ENCODE results near the gene UBA52. TPM values are rescaled to one million over a fixed set of nuclear protein-coding genes. Genes with fewer than 3 reads are reported as not detected.

The UBA52 gene
- total RNA-seq, 4 donors from 2014 or later, result 405 to 1,087 (median 865) TPM

- DNase-seq (ENCODE audit: low spot score in 2 of 2), result no peak
- Histone ChIP-seq H3K27ac (no peak overlapping the region), H3K27me3 (no peaks in the 10 kb centered on the region), H3K4me3 (no peak overlapping the region), H3K4me1 (peaks cover 30% of the 10 kb centered on the region), H3K9me3 (no peaks in the 10 kb centered on the region), H3K36me3 (peaks cover 8% of the 10 kb centered on the region)
- 39% methylated on average over 2 of the region's 2 CpGs for WGBS
- TF ChIP-seq EP300 (IDR thresholded peaks at IDR 0.05), result no peak
- no peak for TF ChIP-seq POLR2AphosphoS5 (IDR thresholded peaks at IDR 0.05)
- no peak for TF ChIP-seq CTCF (IDR thresholded peaks at IDR 0.05)
- no peak for TF ChIP-seq POLR2A (IDR thresholded peaks at IDR 0.05)
Measured at GRCh38 chr19:18586306-18586705, 14.6 kb downstream of the UBA52 start.

- peaks cover 11% of the 10 kb centered on the region for H3K36me3 ChIP-seq
- peak overlapping the region; percentile 80 for H3K27ac ChIP-seq
- peaks cover 35% of the 10 kb centered on the region for H3K4me1 ChIP-seq
- H3K9me3 ChIP-seq, result no peaks in the 10 kb centered on the region
- no peaks in the 10 kb centered on the region for H3K27me3 ChIP-seq
- WGBS, result 91% methylated on average over 12 of the region's 12 CpGs
- no peak for DNase-seq (ENCODE audit: low spot score in 2 of 2)
- H3K4me3 ChIP-seq, result no peak overlapping the region
- TF ChIP-seq POLR2A (IDR thresholded peaks at IDR 0.05) (no peak), EP300 (IDR thresholded peaks at IDR 0.05) (no peak), POLR2AphosphoS5 (IDR thresholded peaks at IDR 0.05) (no peak), CTCF (IDR thresholded peaks at IDR 0.05) (no peak)
Measured at GRCh38 chr19:18587561-18587960, 15.9 kb downstream of the UBA52 start.

GRCh38 chr19:18587962-18588610 is 16.4 kb downstream of the UBA52 start:
- WGBS, result 26% methylated on average over 14 of the region's 16 CpGs
- H3K4me3 ChIP-seq, result peak overlapping the region; percentile 87
- H3K9me3 ChIP-seq, result no peaks in the 10 kb centered on the region
- peaks cover 11% of the 10 kb centered on the region for H3K36me3 ChIP-seq
- H3K27ac ChIP-seq, result peak overlapping the region; percentile 80
- H3K27me3 ChIP-seq, result no peaks in the 10 kb centered on the region
- no peak for DNase-seq (ENCODE audit: low spot score in 2 of 2)
- TF ChIP-seq EP300 (IDR thresholded peaks at IDR 0.05), result no peak
- TF ChIP-seq POLR2AphosphoS5 (IDR thresholded peaks at IDR 0.05), result no peak
- no peak for TF ChIP-seq CTCF (IDR thresholded peaks at IDR 0.05)
- no peak for TF ChIP-seq POLR2A (IDR thresholded peaks at IDR 0.05)
- H3K4me1 ChIP-seq, result peaks cover 35% of the 10 kb centered on the region

- peak; percentile 92 to 94 for DNase-seq (ENCODE audit: low spot score in 2 of 2)
- peak within 1 kb of the TSS; percentile 80 for H3K27ac ChIP-seq
- peaks cover 41% of the 10 kb centered on the region for H3K4me1 ChIP-seq
- H3K27me3 ChIP-seq, result no peaks in the 10 kb centered on the region
- H3K36me3 ChIP-seq, result peaks cover 11% of the 10 kb centered on the region
- H3K9me3 ChIP-seq, result no peaks in the 10 kb centered on the region
- 0% methylated on average over 19 of the region's 72 CpGs for WGBS
- TF ChIP-seq POLR2A (IDR thresholded peaks at IDR 0.05) (no peak), EP300 (IDR thresholded peaks at IDR 0.05) (no peak), POLR2AphosphoS5 (IDR thresholded peaks at IDR 0.05) (peak in 2 of 3 donors; percentile 16 to 62), CTCF (IDR thresholded peaks at IDR 0.05) (peak; percentile 49 to 79)
- H3K4me3 ChIP-seq, result peak within 1 kb of the TSS; percentile 87
Measured at GRCh38 chr19:18588611-18589379, 17.1 kb downstream of the UBA52 start, which contains the start of gene REX1BD. TSS of gene REX1BD (plus strand) at chr19:18588798. CDS start at chr19:18588802, 4 bp downstream.
